ENCODE measurements around the gene ANKRD45. TPM values are rescaled to one million over a fixed set of nuclear protein-coding genes. Genes with fewer than 3 reads are reported as not detected.

ANKRD45 gene
- total RNA-seq, 1 experiment from 2014 or later = 0.44 TPM

DNA sequence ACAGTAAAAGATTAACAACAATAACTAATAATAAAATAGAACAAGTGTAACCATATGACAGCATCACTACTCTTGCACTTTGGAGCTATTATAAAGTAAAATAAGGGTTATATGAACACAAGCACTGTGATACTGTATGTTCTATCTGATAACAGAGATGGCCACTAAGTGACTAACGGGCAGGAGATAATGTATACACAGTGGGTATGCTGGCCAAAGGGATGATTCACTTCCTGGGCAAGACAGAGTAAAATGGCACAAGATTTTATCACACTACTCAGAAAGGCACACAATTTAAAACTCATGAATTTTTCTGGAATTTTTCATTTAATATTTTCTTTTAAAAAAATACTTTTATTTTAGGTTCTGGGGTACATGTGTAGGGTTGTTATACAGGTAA lies 79.1 kb downstream of the ANKRD45 start:
- ChIA-PET CTCF (no interaction called here), RAD21 (ENCODE audit: low non-redundant PET in 1 of 2, low total read pairs in 2 of 2, uncharacterized antibody in 2 of 2, unreplicated experiment in 2 of 2) (no interaction called here), POLR2A (no interaction called here)
- BruUV-seq (replicated peaks) = no TSS peak
- Histone ChIP-seq H3K27ac (ENCODE audit: low read depth, low read length) (no peak overlapping the region), H3K79me2 (ENCODE audit: insufficient read depth, low read length) (no peaks in the 10 kb centered on the region), H3K9me2 (ENCODE audit: insufficient read depth) (no peaks in the 10 kb centered on the region), H3K4me2 (ENCODE audit: low read length) (no peak overlapping the region), H3K4me3 (replicated peaks in 1 of 2; ENCODE audit: low read depth in 1 of 2, low read length in 2 of 2) (no peak overlapping the region), H4K20me1 (ENCODE audit: insufficient read depth) (no peaks in the 10 kb centered on the region), H2AFZ (ENCODE audit: low read depth, low read length, poor library complexity, severe bottlenecking) (no peak overlapping the region), H3K36me3 (ENCODE audit: control insufficient read depth in 1 of 2, insufficient read depth in 2 of 2, low read length in 2 of 2) (no peaks in the 10 kb centered on the region), H3K27me3 (ENCODE audit: insufficient read depth, low read length) (no peaks in the 10 kb centered on the region), H3K9me3 (ENCODE audit: control insufficient read depth in 1 of 2, insufficient read depth in 1 of 2, low read depth in 1 of 2, low read length in 2 of 2) (no peaks in the 10 kb centered on the region), H3K9ac (ENCODE audit: low read length) (no peak overlapping the region), H3K4me1 (ENCODE audit: control insufficient read depth in 1 of 2, insufficient read depth in 2 of 2, low read length in 2 of 2) (peaks cover 0 to 3% of the 10 kb centered on the region in 2 experiments; a peak in 1 of 4 replicates)
- DNase-seq (ENCODE audit: low read depth, low spot score) = no peak
- TF ChIP-seq CEBPB (IDR thresholded peaks at IDR 0.05; ENCODE audit: low read depth) = no peak
- TF ChIP-seq CBX3 (IDR thresholded peaks at IDR 0.05; ENCODE audit: low read depth) = no peak
- TF ChIP-seq, protein P1, sequence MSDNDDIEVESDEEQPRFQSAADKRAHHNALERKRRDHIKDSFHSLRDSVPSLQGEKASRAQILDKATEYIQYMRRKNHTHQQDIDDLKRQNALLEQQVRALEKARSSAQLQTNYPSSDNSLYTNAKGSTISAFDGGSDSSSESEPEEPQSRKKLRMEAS (IDR thresholded peaks at IDR 0.05) = no peak
- TF ChIP-seq, protein P2, sequence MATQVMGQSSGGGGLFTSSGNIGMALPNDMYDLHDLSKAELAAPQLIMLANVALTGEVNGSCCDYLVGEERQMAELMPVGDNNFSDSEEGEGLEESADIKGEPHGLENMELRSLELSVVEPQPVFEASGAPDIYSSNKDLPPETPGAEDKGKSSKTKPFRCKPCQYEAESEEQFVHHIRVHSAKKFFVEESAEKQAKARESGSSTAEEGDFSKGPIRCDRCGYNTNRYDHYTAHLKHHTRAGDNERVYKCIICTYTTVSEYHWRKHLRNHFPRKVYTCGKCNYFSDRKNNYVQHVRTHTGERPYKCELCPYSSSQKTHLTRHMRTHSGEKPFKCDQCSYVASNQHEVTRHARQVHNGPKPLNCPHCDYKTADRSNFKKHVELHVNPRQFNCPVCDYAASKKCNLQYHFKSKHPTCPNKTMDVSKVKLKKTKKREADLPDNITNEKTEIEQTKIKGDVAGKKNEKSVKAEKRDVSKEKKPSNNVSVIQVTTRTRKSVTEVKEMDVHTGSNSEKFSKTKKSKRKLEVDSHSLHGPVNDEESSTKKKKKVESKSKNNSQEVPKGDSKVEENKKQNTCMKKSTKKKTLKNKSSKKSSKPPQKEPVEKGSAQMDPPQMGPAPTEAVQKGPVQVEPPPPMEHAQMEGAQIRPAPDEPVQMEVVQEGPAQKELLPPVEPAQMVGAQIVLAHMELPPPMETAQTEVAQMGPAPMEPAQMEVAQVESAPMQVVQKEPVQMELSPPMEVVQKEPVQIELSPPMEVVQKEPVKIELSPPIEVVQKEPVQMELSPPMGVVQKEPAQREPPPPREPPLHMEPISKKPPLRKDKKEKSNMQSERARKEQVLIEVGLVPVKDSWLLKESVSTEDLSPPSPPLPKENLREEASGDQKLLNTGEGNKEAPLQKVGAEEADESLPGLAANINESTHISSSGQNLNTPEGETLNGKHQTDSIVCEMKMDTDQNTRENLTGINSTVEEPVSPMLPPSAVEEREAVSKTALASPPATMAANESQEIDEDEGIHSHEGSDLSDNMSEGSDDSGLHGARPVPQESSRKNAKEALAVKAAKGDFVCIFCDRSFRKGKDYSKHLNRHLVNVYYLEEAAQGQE (IDR thresholded peaks at IDR 0.05; ENCODE audit: low read depth) = no peak
- TF ChIP-seq JUND (IDR thresholded peaks at IDR 0.05) = no peak
- no peak for TF ChIP-seq FOSL1 (IDR thresholded peaks at IDR 0.05; ENCODE audit: low read depth)
- no peak for TF ChIP-seq ZFX (IDR thresholded peaks at IDR 0.05)
- TF ChIP-seq ELF1 (IDR thresholded peaks at IDR 0.05; ENCODE audit: borderline replicate concordance, low read depth) = no peak
- no peak for TF ChIP-seq EGR1 (IDR thresholded peaks at IDR 0.05; ENCODE audit: low read depth)
- TF ChIP-seq ZNF274 (IDR thresholded peaks at IDR 0.05; ENCODE audit: low read depth, low read length) = no peak
- TF ChIP-seq POLR2AphosphoS5 (IDR thresholded peaks at IDR 0.05; ENCODE audit: low read depth, low read length) = no peak
- TF ChIP-seq, protein P3, sequence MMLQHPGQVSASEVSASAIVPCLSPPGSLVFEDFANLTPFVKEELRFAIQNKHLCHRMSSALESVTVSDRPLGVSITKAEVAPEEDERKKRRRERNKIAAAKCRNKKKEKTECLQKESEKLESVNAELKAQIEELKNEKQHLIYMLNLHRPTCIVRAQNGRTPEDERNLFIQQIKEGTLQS (IDR thresholded peaks at IDR 0.05) = no peak
- no peak for TF ChIP-seq SP1 (IDR thresholded peaks at IDR 0.05; ENCODE audit: low read depth)
- TF ChIP-seq EZH2phosphoT487 (IDR thresholded peaks at IDR 0.05; ENCODE audit: borderline replicate concordance) = no peak
- no peak for ATAC-seq
- intact Hi-C loops (cut with micrococcal nuclease) = no loop called here

Measured in HCT116 (cell line).